Hematopoietic multipotent progenitor cell treated with erythropoietin and hydrocortisone succinate and interleukin-3 and kit ligand, for 4 days (in vitro differentiated cells): Measurements from ENCODE around the gene TRIO.

Experiments used
- DNase-seq: peaks from one replicate; pipeline ENCODE4 v3.0.0-alpha.2; 2015

The TRIO gene

DNA sequence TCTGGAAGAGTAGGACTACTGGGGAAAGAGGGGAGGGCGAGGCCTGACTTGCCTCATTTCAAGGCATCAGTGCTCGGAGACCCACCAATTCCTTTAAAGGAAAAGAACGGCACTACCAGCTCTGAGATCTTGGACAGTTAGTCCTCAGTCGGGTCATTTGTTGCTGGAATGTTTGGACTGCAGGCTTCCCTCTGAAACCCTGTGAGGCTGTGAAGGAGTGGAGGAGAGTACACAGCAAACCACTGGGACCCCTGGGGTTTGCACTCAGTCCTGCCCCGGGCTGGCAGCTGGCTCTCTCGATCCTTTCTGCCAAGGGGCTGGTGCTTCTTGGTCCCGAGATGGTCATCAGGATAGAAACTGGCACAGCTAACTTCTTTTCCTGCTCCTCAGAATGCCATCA is 194.5 kb downstream of the TRIO start:
- no peak for DNase-seq

DNA sequence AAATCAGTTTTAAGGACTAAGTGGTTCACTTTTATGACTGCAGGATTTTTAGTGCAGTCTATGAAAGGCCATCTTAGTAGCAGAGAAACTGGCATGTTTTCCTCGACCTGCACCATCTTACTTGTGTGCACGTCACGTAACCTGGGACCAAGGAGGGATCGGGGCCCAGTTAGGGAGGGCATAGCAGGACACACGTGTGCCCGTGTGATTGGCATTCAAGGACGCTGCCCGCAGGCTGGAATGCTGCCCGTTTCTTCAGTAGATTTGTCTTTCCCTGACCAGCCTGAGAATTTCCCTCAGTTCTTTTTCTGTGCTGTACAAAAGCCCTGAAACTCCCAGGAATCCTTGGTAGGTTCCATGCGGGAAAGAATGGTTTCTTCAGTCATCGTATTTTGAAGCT is 196.3 kb downstream of the TRIO start:
- no peak for DNase-seq

DNA sequence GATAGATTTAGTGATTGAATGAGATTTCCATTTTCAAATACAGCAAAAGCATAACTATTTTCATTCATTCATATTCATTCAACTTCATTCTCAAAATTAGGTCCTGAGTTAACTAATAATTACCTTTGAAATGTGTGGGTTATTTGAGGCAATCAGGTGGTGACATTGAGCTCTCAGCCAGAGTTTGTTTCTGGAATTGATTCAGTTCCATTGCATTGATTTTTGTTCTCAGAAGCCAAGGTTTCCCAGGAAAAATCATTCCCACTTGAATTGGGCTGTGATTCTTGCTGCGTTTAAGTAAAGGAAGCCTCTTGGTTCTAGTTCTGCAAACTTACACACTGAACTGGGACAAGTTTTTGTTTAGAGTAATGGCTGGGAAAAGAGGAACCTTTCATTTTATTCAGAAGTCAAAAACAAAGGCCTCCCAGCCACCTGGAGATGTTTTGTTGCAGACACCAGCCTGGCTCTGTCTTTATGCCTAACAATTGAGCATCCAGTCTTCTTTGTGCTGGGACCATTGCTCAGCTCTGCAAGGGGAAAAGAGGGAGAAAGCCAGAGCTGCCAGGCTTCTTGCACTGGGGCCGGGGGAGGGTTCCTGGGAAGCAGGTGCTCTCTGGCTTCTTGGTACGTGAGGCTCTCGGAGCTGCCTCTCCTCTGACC is 198.6 kb downstream of the TRIO start:
- DNase-seq: peak; percentile 13

DNA sequence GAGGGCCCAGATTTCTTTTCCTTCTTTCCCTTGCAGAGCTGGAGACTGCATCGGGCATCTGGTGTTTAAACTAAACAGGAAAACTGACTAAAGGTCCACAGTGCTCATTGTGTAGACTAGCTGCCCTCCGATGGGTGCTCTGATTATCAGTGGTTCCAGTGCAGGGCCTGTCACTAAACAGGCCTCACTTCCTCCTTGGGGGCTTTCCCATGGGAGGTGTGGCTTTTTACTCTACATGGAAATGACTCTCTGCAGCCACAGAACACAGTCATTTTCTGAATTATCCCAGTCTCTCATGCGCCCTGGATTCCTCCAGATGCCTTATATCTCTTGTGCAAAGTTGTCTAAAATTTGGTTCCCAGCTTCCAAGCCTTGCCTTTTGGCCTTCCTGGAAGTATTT is 199.2 kb downstream of the TRIO start:
- DNase-seq: peak; percentile 28

DNA sequence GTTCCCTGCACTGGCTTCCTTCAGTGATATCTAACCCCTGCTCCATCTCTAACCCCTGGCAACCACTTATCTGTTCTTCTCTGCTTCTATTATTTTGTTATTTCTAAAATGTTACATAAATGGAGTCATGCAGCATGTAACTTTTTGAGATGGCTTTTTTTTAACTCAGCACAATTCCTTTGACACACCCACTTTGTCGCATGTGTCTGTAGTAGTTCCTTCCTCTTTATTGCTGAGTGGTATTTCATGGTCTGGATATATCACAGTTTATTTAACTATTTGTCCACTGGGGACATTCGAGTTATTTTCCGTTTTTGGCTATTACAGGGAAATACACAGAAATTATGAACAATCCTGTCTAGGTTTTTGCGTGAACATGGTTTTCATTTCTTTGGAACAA is 200.2 kb downstream of the TRIO start:
- peak; percentile 55 for DNase-seq

DNA sequence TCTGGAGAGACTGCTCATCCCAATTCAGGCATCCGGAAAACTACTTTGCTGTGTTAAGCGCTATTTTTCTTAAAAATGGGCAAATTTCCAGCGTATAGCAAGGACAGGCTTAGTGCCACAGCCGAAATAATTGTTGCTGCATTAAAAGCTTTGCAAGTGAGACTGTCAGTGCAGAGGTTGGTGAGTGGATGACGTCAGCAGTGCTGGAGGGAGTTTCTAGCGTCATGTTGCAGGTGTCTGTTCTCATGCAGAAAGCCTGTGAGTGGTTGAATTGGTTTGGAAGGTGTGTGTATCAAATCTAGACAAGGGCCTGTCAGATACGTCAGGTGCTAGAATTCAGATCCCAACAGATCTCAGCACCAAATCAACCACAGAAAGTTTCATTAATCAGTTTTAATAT is 204.4 kb downstream of the TRIO start:
- DNase-seq: no peak

DNA sequence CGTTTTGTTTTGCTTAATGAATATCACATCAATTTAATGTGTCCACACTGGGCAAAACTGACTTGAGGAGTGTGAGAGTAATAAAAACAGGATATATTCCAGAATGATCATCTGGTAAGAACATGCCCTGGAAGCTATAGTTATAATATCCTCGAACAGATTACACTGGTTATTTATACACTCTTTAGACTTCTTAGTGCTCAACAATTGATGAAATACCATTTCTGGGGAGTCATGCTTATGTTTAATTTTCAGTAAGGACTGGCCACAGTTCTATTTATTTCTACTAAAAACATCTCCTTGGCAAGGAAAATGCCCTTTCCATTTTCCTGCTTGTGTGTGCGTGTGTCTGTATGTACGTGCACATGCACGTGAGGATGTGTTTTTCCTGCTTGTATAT is 205.0 kb downstream of the TRIO start:
- DNase-seq: no peak

DNA sequence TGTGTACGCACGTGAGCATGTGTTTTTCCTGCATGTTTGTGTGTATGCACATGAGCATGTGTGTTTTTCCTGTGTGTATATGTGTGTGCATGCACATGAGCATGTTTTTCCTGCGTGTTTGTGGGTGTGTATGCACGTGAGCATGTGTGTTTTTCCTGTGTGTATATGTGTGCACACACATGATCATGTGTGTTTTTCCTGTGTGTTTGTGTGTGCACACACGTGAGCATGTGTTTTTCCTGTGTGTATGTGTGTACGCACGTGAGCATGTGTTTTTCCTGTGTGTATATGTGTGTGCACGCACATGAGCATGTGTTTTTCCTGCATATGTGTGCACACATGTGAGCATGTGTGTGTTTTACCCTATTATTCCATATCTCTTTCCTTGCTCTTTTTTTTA is 205.9 kb downstream of the TRIO start:
- DNase-seq: no peak

DNA sequence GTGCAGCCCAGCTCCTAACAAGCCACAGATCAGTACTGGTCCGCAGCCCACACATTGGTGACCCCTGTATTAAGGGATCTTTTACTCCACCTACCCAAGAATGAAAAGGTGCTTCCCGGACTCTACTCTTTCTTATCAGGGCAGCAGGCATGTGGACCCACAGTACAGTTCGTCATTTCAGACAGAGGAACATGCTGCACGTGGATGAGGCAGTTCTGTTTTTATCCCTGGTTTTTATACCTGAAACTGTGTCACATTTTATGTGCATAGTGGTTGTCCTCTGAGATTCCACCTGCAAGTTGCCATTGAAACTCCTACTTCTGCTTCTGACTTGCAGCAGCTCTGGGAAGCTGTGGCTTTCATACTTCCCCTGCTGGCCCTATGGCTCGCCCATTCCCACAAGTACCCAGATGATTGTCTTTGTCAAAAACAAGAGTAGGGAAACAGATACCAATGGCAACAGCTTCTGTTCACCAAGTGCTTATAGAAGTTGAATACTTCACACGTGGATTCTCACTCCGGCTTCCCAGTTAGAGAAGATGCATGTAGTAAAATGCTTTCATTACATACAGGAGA is 208.0 kb downstream of the TRIO start:
- DNase-seq: peak; percentile 14

DNA sequence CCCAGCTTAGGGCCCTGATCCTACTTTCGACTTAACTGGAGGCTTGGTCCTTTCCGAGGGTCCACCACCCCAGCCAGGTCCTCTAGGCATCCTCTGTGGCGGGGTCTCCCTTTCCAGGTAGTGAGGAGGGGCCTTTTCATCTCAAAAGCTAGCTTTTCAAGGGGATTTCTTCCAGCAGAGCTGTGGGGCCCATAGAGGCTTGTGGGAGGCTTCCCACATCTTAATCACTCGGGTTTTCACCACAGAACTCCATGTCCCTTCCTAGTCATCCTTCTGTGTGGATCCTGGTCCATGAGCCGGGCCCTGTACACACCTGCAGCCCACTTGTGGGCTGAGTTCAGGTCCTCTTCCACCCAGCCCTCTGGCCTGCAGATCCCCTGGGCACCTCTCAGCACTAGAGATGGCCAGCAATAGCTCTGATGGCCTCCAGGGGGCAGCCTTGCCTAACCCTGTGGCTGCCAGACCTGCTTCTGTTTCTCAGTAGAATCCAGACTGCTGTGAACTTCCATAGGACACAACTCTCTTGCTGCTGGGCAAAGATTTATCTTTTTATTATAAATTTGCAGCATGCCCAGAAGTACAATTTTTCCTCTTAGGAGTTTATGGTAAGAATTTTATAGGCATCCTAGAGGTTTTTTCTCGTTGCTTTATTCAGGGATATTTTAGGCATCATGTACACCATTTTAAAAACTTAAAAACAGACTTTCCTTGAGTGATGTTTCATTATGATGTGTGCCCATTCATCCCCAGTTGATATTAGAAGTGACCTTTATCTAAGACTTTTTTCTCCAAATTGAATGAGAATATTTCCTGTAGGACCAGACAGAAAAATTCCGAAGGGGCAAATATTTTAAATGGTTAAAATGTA is 208.9 kb downstream of the TRIO start:
- peak; percentile 85 for DNase-seq

DNA sequence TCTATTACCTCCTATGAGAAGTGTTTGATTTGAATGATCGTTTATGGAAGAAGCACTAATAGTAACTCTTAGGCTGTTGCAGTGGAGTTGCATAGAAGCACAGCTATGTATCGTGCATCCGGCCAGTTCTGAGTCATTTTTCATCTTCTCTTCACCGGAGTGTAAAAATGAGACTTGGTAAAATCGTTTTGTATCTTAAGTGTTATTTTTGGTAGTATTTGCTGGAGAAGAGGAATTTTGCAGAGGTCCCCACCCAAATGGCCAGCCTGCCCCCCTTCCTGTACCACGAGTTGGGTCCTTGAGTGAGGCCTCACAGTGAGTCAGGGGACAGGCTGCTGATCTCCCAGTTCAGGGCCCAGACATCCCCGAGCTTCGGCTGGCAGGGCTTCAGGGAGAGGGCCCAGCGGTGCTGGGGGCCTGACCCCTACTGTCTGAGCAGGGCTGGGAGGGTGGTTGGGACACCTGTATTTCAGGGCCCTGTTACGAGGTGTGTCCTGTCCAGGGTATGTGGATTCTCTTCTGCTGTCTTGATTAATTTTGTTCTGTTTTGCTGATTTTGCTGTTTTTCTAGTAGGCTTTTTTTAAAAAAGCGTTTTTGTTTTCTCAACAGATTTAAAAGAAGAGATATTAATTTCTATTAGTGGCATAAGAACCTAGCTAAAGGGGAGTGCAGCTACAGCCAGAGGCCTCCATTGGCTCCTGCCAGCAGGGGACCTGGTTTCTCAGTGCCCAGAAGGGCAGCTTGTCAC is 210.8 kb downstream of the TRIO start:
- DNase-seq: no peak

DNA sequence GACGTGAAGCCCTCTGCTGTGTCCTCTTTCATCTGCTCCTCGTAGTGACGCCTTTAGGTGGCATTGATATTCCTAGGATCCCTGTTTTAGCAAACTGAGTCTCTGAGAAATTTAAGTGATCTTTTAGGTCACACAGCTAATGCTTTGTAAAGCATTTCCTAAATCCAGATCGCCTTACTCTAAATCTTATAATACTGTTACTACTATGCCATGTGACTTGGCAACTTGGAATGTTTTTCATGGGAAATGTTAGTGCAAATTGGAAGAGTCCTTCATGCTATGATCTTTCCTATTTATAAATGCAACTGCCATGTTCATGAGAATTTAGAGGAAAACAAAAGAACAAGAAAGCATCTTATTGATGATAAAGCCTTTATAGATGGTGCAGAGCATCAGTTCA is 212.2 kb downstream of the TRIO start:
- no peak for DNase-seq

DNA sequence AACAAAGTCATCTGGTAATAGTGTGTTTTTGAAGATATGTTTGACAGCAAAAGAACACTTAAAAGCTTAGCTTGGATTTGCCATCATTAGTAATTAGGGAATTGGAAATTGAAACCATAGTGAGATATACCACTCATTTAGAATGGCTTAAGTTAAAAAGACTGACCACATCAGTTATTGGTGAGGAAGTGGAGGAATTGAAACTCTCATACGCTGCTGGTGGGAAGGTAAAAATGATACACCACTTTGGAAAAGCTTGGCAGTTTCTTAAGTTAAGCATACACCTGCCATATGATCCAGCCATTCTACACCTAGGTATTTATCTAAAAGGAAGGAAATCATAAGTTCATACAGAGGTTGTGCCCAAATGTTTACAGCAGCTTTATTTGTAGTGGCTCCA is 213.2 kb downstream of the TRIO start:
- no peak for DNase-seq

DNA sequence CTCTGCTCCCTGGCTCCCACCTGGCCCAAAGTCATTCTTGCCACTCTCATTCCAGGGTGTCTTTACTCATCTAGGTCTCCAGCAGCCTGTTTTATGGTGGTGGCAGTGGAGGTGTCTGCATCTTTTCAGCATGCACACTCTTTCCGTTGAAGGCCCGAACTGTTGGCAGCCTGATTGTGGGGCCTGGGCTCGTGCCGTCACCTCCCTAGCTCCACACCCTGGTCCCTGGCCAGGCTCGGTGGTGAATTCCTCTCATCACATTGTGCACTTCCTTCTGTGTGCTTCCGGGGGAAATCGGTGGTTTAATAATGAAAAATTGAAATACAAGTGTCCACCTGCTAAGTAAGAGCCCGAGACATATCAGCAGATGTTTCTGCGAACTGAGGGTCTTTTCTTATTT is 214.3 kb downstream of the TRIO start:
- DNase-seq: peak; percentile 15

DNA sequence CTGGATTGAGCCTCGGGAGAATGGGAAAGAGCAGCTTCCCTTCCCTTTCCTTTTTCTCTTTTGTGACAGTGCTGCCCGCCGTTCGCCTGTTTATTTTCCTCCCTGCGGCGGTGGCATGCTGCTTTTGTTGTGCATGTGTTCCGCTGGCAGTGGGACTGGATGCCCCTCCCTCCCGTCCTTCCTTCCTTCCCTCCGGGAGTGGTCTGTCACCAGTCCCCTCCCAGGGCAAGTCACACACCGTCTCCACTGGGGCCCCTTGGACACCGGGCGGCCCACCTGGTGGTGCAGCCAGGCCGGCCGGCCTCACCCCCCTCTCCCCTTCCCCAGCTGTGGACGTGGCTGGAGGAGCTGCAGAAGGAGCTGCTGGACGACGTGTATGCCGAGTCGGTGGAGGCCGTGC is 214.7 kb downstream of the TRIO start:
- no peak for DNase-seq

DNA sequence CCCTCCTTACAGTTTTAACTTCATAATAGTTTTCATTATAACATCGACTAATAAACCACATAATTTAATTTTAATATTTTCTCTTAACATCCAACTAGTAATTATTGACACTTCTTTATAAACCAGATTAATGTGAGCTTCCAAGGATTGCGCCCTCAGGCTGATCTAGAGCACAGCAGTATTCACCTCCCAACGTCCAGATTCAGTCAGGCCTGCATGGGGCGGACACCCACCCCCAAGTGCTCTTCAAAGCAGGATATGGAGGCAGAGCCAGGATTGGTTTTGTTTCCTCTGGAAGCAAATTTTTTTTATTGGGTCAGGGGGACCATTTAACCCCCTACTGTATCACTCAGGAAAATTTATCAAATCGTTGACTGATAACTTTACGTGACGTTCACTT is 215.4 kb downstream of the TRIO start:
- DNase-seq: no peak

DNA sequence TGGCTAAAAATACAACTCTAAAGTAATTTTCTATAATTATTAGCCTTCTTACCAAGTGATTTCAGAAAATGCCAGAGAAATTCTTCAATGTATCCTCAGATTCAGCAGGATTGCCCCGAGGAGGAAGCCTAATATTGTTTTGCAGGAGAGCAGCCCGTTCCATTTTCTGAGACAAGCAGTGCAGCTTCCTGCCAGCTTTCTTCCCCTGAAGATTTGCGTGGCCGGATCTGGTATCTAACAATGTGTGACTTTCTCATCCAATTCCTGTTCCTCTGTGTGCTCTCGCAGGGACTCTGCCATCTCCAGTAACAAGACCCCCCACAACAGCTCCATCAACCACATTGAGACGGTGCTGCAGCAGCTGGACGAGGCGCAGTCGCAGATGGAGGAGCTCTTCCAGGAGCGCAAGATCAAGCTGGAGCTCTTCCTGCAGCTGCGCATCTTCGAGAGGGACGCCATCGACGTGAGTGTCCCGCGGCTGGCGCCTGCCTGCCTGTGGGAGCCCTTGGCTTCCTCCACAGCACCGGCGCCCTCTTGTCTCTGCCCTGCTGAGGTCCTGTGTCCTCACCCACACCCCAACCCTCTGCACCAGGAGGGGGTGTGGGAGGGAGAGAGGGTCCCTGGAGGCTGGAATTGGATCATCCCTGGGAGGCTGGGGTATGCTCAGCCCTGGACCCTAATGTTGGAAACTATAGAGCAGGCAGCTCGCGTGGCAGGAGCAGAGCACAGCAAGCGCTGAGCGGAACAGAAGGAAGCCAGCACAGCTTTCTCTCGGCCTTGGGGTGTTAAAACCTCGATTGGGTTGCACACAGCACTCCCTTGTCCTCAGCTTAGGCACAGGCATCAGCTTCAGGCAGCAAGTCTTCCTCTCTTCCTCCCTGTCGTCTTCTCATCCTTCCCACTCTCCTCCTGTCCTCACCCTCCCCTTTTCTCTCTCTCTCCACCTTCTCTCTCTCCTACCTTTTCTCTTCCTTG is 216.2 kb downstream of the TRIO start:
- DNase-seq: no peak

DNA sequence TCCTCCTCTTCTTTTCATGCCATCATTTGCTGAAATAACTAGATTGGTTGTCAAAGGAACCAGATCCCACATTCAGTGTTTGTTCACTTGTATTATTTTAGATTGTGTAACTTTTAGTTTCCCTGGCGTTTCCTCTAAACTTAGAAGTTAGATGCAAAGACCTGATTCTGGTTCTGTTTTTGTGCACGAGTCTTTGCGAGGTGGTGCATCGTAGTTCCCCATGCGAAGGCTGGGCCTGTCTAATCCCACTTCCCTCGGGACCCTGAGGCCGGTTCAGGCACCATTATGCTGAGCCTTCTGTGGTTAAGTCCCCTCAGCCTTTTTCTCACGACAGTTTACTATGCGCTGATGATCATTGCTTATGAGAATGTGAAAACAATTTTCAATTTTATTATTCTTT is 219.3 kb downstream of the TRIO start:
- no peak for DNase-seq

DNA sequence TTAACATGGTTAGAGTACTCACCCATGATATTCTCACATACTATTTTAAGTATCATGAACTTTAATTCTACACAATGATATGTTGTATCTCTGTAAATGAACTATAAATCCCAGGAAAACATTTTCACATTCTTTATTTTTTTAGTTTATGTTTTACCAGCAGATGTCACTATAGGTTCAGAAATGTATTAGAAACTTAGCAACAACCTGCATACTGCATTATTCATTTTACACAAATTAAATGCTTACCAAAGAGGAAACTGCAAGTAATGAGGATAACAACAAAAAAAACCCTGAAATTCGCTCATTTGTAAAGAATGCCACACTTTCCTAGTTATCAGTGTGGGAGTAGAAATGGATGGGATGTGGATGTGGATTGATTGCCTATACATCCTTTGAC is 221.0 kb downstream of the TRIO start:
- peak; percentile 52 for DNase-seq

DNA sequence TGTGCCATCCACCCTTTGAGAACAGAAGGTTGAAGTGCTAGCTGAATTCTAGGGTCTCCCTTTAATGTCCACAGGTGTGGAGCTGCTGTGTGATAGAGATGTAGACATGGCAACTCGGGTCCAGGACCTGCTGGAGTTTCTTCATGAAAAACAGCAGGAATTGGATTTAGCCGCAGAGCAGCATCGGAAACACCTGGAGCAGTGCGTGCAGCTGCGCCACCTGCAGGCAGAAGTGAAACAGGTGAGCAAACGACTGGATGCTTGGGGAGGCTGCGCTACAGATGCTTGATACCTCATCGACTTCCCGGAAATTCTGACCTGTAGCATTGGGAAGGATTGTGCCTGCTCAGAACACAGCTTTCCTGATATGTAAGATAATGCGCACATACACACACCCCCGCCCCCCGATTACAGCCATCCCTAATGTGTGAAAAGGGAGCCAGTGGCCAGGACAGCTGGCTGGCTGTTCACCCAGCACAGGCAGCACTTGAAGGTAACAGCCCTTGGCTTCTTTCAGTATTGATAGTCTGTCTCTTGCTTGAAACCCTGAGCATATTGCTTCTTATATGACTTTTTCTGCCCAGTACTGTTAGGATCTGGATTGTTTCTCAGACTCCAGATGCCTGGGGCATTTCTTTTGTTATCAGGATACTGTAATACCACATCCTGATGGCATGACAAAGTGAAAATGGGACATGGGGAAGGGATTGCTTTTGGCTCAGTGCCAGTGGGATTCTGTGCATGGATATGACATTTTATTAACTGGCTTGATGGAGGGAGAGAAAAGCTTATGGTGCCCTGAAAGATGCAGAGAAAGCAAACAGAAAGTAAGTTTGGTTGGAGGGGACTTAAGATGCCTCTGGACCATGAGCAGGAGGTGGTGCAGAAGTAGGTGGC is 221.7 kb downstream of the TRIO start:
- peak; percentile 12 for DNase-seq

DNA sequence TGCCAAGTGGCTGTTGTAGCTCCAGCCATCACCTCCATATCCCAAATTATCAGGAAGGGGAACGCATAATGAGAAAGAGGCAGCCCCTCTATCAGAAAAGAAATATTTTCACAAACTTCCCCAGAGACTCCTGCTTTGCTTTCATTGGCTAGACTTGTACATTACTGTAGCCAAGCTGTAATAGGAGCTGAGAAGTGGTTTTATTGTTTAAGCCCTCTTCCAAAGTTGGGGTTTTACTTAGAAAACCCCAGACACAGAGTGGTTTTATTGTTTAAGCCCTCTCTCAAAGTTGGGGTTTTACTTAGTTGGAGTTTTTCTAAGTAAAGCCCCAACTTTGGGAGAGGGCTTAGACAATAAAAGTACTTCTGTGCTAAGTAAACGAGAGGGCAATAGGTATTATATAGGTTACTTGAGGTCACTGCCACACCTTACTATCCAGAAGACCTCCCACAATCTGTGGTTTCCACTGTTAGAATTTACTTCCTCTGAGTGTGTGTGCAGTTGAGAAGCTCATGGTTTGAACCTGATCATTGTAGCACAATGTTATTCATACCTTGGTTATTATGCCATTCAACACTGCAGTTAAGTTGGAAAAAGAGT is 222.8 kb downstream of the TRIO start:
- DNase-seq: peak; percentile 10
